NT2/D1 (cell line): ENCODE results near the gene RGCC.

Source experiments
- SUZ12 ChIP-seq: IDR thresholded peaks from 2 replicates; pipeline ENCODE4 v1.6.1; 2011; ENCODE audit not compliant: insufficient read length, insufficient read depth; ENCODE audit errors: extremely low read depth
- YY1 ChIP-seq: IDR thresholded peaks from 2 replicates; pipeline ENCODE4 v1.6.1; 2011; ENCODE audit not compliant: insufficient read length, insufficient read depth
- ZNF274 ChIP-seq: IDR thresholded peaks from 2 replicates; pipeline ENCODE4 v1.6.1; 2011; ENCODE audit warnings: mild to moderate bottlenecking, low read depth, low read length

GRCh38 chr13:41408121-41408520, 49.2 kb upstream of the RGCC start:
- TF ChIP-seq ZNF274 = no peak
- no peak for TF ChIP-seq YY1
- no peak for TF ChIP-seq SUZ12
